22Rv1 (cell line): ENCODE measurements around the gene ATP5PO.
"Not testable (repeated sequence)": the region's sequence is repeated elsewhere in the genome, so short reads cannot be mapped to it uniquely, and the experiment has no call there.

Experiments
- H3K27ac ChIP-seq: fragments of 450-650 bp; 2 replicates; pipeline ENCODE4 v1.5.1; 2017
- CTCF ChIP-seq: fragments of 450-650 bp; IDR thresholded peaks from 2 replicates; pipeline ENCODE4 v1.5.1; 2017; ENCODE audit warnings: mild to moderate bottlenecking
- ZFX ChIP-seq: fragments of 450-650 bp; IDR thresholded peaks from 2 replicates; pipeline ENCODE4 v1.6.1; 2017; ENCODE audit warnings: antibody characterized with exemption, borderline replicate concordance

The ATP5PO gene

GRCh38 chr21:33938381-33938780 lies 22.8 kb upstream of the ATP5PO start:
- H3K27ac ChIP-seq = no peak overlapping the region
- TF ChIP-seq CTCF = no peak
- TF ChIP-seq ZFX = no peak

GRCh38 chr21:33937931-33938339 lies 22.3 kb upstream of the ATP5PO start:
- H3K27ac ChIP-seq = no peak overlapping the region
- TF ChIP-seq CTCF = no peak
- no peak for TF ChIP-seq ZFX

- H3K27ac ChIP-seq = no peak overlapping the region
- no peak for TF ChIP-seq CTCF
- no peak for TF ChIP-seq ZFX
Measured at GRCh38 chr21:33937146-33937545, 21.5 kb upstream of the ATP5PO start.

DNA sequence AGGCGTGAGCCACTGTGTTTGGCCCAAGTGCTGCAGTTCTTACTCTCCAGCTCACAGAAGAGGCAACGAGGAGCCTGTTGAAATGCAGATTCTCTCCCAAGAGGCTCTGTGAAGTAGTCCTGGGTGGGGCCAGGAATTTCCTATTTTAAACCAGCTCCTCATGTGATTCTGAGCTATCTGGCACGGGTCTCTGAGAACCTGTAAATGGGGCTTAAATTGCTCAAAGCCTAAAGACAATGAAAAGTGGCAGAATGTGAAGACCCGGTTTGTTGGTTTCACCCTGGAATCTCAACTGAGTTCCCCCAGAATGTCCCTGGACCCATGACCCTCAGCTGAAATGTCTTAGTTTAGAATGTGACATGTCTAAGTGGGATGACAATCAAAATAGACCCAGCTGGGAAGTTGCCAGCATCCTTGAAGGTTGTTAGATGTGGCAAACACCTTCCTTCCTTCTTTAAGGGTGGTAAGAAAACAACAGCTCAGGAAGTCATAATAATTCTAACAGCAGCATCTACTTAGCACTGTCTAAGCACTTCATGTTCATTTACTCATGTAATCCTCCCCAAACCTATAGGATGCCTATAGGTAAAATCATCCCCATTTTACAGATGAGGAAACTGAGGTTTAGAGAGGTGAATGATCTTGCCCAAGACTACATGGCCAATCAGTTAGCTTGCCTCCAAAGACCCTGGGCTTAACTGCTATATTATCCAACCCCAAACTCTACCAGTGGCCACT lies 20.9 kb upstream of the ATP5PO start:
- TF ChIP-seq ZFX (no peak), CTCF (no peak)
- H3K27ac ChIP-seq = no peak overlapping the region

DNA sequence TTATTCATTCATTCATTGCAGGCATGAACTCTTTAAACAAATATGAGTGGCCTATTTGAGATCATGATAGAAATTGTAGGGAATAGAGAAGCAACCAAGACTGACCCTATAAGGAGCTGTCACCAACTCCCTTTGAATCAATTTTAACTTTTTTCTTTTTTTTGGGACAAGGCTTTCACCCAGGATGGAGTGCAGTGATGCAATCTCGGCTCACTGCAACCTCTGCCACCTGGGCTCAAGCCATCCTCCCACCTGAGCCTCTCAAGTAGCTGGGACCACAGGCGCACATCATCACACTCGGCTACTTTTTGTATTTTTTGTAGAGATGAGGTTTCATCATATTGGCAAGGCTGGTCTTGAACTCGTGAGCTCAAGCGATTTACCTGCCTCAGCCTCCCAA lies 17.1 kb upstream of the ATP5PO start:
- no peak for TF ChIP-seq CTCF
- TF ChIP-seq ZFX = no peak

DNA sequence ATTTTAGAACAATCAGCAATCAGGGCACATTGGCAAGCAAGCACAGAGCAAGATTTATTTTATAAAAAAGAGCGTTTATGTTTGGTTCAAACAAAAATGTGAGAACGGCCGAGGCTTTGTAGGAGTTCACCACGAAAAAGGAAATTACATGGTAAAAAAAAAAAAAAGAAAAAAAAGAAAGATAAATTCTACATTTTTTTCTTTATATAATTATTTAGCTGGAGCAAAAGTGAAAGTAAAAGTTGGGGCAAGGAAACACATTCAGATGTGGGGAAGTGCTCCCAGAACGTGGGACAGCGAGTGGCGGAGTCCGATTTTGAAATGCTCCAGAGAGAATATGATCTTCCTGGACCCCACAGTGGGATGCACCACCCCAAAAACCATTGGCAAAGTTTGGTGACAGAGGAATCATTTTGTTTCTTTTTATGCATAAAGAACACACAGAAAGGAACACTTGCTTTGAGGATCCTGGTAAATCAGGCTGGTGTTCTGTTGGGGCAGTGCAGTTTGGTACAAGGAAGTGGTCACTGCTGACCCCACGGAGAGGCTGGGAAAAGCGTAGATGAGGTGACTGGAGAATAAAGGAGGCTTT lies 16.3 kb upstream of the ATP5PO start:
- TF ChIP-seq CTCF (no peak), ZFX (no peak)
- H3K27ac ChIP-seq = peak overlapping the region; percentile 63

More for the DNA sequence above, 17.1 kb upstream of the ATP5PO start:
- no peak overlapping the region for H3K27ac ChIP-seq

DNA sequence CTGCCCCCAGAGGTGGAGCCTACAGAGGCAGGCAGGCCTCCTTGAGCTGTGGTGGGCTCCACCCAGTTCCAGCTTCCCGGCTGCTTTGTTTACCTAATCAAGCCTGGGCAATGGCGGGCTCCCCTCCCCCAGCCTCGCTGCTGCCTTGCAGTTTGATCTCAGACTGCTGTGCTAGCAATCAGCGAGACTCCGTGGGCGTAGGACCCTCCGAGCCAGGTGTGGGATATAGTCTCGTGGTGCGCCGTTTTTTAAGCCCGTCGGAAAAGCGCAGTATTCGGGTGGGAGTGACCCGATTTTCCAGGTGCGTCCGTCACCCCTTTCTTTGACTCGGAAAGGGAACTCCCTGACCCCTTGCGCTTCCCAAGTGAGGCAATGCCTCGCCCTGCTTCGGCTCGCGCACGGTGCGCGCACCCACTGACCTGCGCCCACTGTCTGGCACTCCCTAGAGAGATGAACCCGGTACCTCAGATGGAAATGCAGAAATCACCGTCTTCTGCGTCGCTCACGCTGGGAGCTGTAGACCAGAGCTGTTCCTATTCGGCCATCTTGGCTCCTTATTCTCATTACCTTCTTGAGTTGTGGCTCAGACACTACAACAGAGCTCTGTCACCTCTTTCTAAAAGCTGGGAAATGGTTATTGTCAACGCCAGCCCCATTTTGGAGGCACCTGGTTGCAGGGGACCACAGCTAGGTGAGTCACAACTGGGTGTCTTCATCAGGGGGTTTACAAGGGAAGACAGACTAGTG lies 15.6 kb upstream of the ATP5PO start:
- H3K27ac ChIP-seq = peak overlapping the region; percentile 63

GRCh38 chr21:33926248-33926647 lies 10.6 kb upstream of the ATP5PO start:
- not testable (repeated sequence) for H3K27ac ChIP-seq
